ENCODE data around the gene PIP5K1B.

PIP5K1B gene

GRCh38 chr9:68871236-68871635, 166.2 kb downstream of the PIP5K1B start:
- Histone ChIP-seq H3K36me3 (ENCODE audit: insufficient read depth, insufficient read length, low read length) (no peaks in the 10 kb centered on the region), H3K9ac (ENCODE audit: insufficient read length, low read depth) (no peak overlapping the region), H3K4me1 (ENCODE audit: insufficient read depth, insufficient read length) (peaks cover 6% of the 10 kb centered on the region), H3K4me3 (ENCODE audit: insufficient read length, low read depth) (no peak overlapping the region), H3K9me3 (ENCODE audit: insufficient read depth, low read length) (no peaks in the 10 kb centered on the region), H3K27me3 (ENCODE audit: insufficient read depth, insufficient read length) (no peaks in the 10 kb centered on the region)
- TF ChIP-seq SUZ12 (IDR thresholded peaks at IDR 0.05; ENCODE audit: extremely low read depth, insufficient read depth, insufficient read length) = no peak
- no peak for TF ChIP-seq ZNF274 (IDR thresholded peaks at IDR 0.05; ENCODE audit: low read depth, low read length)
- no peak for TF ChIP-seq YY1 (IDR thresholded peaks at IDR 0.05; ENCODE audit: insufficient read depth, insufficient read length)
- no peak for DNase-seq (ENCODE audit: low read depth, low spot score)

DNA sequence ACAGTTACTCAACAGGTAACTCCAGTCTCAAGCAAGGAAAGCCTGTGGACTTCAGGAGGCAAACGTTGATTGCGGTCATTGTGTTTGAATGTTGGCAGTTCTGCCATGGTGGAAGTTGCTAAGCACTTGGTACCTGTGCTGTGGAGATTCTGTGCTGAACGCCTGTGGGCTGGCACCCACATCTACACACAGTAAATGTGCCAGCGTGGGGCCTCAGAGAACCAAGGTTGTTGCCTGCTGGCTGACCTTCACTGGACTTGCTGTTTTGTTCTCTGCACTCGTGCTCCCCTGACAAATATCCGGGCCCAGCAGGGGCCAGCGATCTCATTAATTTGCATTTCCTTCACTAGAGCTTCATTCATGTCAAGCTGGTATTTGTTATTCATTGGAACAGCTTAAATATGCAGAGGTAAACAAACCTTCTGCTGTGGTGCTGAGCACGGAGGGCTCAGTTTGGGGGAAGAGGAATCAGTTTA, 167.0 kb downstream of the PIP5K1B start:
- Histone ChIP-seq H3K4me3 (ENCODE audit: insufficient read length, low read depth) (no peak overlapping the region), H3K9ac (ENCODE audit: insufficient read length, low read depth) (no peak overlapping the region)

DNA sequence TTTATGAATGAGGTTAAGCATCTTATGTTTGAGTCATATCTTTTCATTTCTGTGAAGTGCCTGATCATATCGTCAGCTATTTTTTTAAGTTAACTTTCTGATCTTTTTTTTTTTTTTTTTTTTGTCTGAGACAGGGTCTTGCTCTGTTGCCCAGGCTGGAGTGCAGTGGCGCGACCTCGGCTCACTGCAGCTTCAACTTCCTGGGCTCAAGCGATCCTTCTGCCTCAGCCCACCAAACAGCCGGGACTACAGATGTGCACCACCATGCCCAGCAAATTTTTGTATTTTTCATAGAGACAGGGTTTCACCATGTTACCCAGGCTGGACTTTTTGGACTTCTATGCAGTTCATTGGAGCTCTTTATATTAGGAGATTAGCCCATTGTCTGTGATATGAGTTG, 168.1 kb downstream of the PIP5K1B start:
- Histone ChIP-seq H3K4me1 (ENCODE audit: insufficient read depth, insufficient read length) (peaks cover 6% of the 10 kb centered on the region), H3K9ac (ENCODE audit: insufficient read length, low read depth) (no peak overlapping the region), H3K36me3 (ENCODE audit: insufficient read depth, insufficient read length, low read length) (no peaks in the 10 kb centered on the region), H3K9me3 (ENCODE audit: insufficient read depth, low read length) (no peaks in the 10 kb centered on the region), H3K27me3 (ENCODE audit: insufficient read depth, insufficient read length) (no peaks in the 10 kb centered on the region), H3K4me3 (ENCODE audit: insufficient read length, low read depth) (no peak overlapping the region)
- DNase-seq (ENCODE audit: low read depth, low spot score) = no peak
- TF ChIP-seq YY1 (IDR thresholded peaks at IDR 0.05; ENCODE audit: insufficient read depth, insufficient read length) (no peak), ZNF274 (IDR thresholded peaks at IDR 0.05; ENCODE audit: low read depth, low read length) (no peak), SUZ12 (IDR thresholded peaks at IDR 0.05; ENCODE audit: extremely low read depth, insufficient read depth, insufficient read length) (no peak)

More for the DNA sequence above, 167.0 kb downstream of the PIP5K1B start:
- TF ChIP-seq SUZ12 (IDR thresholded peaks at IDR 0.05; ENCODE audit: extremely low read depth, insufficient read depth, insufficient read length) (no peak), ZNF274 (IDR thresholded peaks at IDR 0.05; ENCODE audit: low read depth, low read length) (no peak), YY1 (IDR thresholded peaks at IDR 0.05; ENCODE audit: insufficient read depth, insufficient read length) (no peak)
- Histone ChIP-seq H3K4me1 (ENCODE audit: insufficient read depth, insufficient read length) (peaks cover 6% of the 10 kb centered on the region), H3K27me3 (ENCODE audit: insufficient read depth, insufficient read length) (no peaks in the 10 kb centered on the region), H3K9me3 (ENCODE audit: insufficient read depth, low read length) (no peaks in the 10 kb centered on the region), H3K36me3 (ENCODE audit: insufficient read depth, insufficient read length, low read length) (no peaks in the 10 kb centered on the region)
- peak; percentile 95 for DNase-seq (ENCODE audit: low read depth, low spot score)

- Histone ChIP-seq H3K9ac (ENCODE audit: insufficient read length, low read depth) (no peak overlapping the region), H3K4me3 (ENCODE audit: insufficient read length, low read depth) (no peak overlapping the region), H3K27me3 (ENCODE audit: insufficient read depth, insufficient read length) (no peaks in the 10 kb centered on the region), H3K9me3 (ENCODE audit: insufficient read depth, low read length) (no peaks in the 10 kb centered on the region), H3K4me1 (ENCODE audit: insufficient read depth, insufficient read length) (no peaks in the 10 kb centered on the region), H3K36me3 (ENCODE audit: insufficient read depth, insufficient read length, low read length) (no peaks in the 10 kb centered on the region)
- DNase-seq (ENCODE audit: low read depth, low spot score) = no peak
- no peak for TF ChIP-seq SUZ12 (IDR thresholded peaks at IDR 0.05; ENCODE audit: extremely low read depth, insufficient read depth, insufficient read length)
These were observed 171.2 kb downstream of the PIP5K1B start for GRCh38 chr9:68876273-68876672.

GRCh38 chr9:68876681-68877080, 171.6 kb downstream of the PIP5K1B start:
- H3K36me3 ChIP-seq (ENCODE audit: insufficient read depth, insufficient read length, low read length) = no peaks in the 10 kb centered on the region
- H3K9ac ChIP-seq (ENCODE audit: insufficient read length, low read depth) = no peak overlapping the region
- DNase-seq (ENCODE audit: low read depth, low spot score) = no peak

GRCh38 chr9:68877219-68877618, 172.2 kb downstream of the PIP5K1B start:
- Histone ChIP-seq H3K27me3 (ENCODE audit: insufficient read depth, insufficient read length) (no peaks in the 10 kb centered on the region), H3K9me3 (ENCODE audit: insufficient read depth, low read length) (no peaks in the 10 kb centered on the region), H3K36me3 (ENCODE audit: insufficient read depth, insufficient read length, low read length) (no peaks in the 10 kb centered on the region), H3K9ac (ENCODE audit: insufficient read length, low read depth) (no peak overlapping the region), H3K4me1 (ENCODE audit: insufficient read depth, insufficient read length) (no peaks in the 10 kb centered on the region), H3K4me3 (ENCODE audit: insufficient read length, low read depth) (no peak overlapping the region)
- TF ChIP-seq SUZ12 (IDR thresholded peaks at IDR 0.05; ENCODE audit: extremely low read depth, insufficient read depth, insufficient read length) = no peak
- TF ChIP-seq ZNF274 (IDR thresholded peaks at IDR 0.05; ENCODE audit: low read depth, low read length) = no peak
- no peak for TF ChIP-seq YY1 (IDR thresholded peaks at IDR 0.05; ENCODE audit: insufficient read depth, insufficient read length)
- no peak for DNase-seq (ENCODE audit: low read depth, low spot score)

More at GRCh38 chr9:68876681-68877080, 171.6 kb downstream of the PIP5K1B start:
- H3K4me3 ChIP-seq (ENCODE audit: insufficient read length, low read depth) = no peak overlapping the region
- no peaks in the 10 kb centered on the region for H3K9me3 ChIP-seq (ENCODE audit: insufficient read depth, low read length)
- TF ChIP-seq YY1 (IDR thresholded peaks at IDR 0.05; ENCODE audit: insufficient read depth, insufficient read length) (no peak), ZNF274 (IDR thresholded peaks at IDR 0.05; ENCODE audit: low read depth, low read length) (no peak), SUZ12 (IDR thresholded peaks at IDR 0.05; ENCODE audit: extremely low read depth, insufficient read depth, insufficient read length) (no peak)
- H3K27me3 ChIP-seq (ENCODE audit: insufficient read depth, insufficient read length) = no peaks in the 10 kb centered on the region
- H3K4me1 ChIP-seq (ENCODE audit: insufficient read depth, insufficient read length) = no peaks in the 10 kb centered on the region

GRCh38 chr9:68878450-68878849, 173.4 kb downstream of the PIP5K1B start:
- no peaks in the 10 kb centered on the region for H3K27me3 ChIP-seq (ENCODE audit: insufficient read depth, insufficient read length)
- H3K9ac ChIP-seq (ENCODE audit: insufficient read length, low read depth) = no peak overlapping the region
- TF ChIP-seq YY1 (IDR thresholded peaks at IDR 0.05; ENCODE audit: insufficient read depth, insufficient read length) (no peak), ZNF274 (IDR thresholded peaks at IDR 0.05; ENCODE audit: low read depth, low read length) (no peak), SUZ12 (IDR thresholded peaks at IDR 0.05; ENCODE audit: extremely low read depth, insufficient read depth, insufficient read length) (no peak)
- H3K4me3 ChIP-seq (ENCODE audit: insufficient read length, low read depth) = no peak overlapping the region
- H3K4me1 ChIP-seq (ENCODE audit: insufficient read depth, insufficient read length) = no peaks in the 10 kb centered on the region
- H3K9me3 ChIP-seq (ENCODE audit: insufficient read depth, low read length) = no peaks in the 10 kb centered on the region
- H3K36me3 ChIP-seq (ENCODE audit: insufficient read depth, insufficient read length, low read length) = no peaks in the 10 kb centered on the region
- no peak for DNase-seq (ENCODE audit: low read depth, low spot score)

All from NT2/D1 (cell line).